Vagina (tissue), 2 donors: ENCODE data around the gene ESYT2. TPM values are rescaled to one million over a fixed set of nuclear protein-coding genes. Genes with fewer than 3 reads are reported as not detected.

ENCODE experiments used
- DNase-seq, 2 donors: peaks; one replicate each; pipeline ENCODE4 v3.0.0-alpha.2; 2017; ENCODE audit errors: extremely low spot score in 2 of 2
- H3K27ac ChIP-seq: fragments of 200-600 bp; sonication (generic); one replicate; pipeline ENCODE4 v1.5.1; 2019
- H3K27me3 ChIP-seq: fragments of 200-600 bp; sonication (generic); one replicate; pipeline ENCODE4 v1.5.1; 2019
- H3K36me3 ChIP-seq, 2 donors: fragments of 200-600 bp; sonication (generic); one replicate each; pipeline ENCODE4 v1.5.1; 2017 to 2019
- H3K4me1 ChIP-seq: fragments of 200-600 bp; sonication (generic); one replicate; pipeline ENCODE4 v1.5.1; 2019
- H3K4me3 ChIP-seq, 2 donors: fragments of 200-600 bp; sonication (generic); 1 replicate in 1 of 2; 2 replicates in 1 of 2; pipeline ENCODE4 v1.5.1; 2016 to 2019
- H3K9me3 ChIP-seq: fragments of 200-600 bp; sonication (generic); one replicate; pipeline ENCODE4 v1.5.1; 2019
- CTCF ChIP-seq, 3 experiments: fragments of 450-650 bp in 2 of 3; fragments of 200-600 bp in 1 of 3; sonication (generic) in 1 of 3; IDR thresholded peaks; one replicate each; pipeline ENCODE4 v1.5.1; 2017 to 2019; ENCODE audit warnings: antibody characterized with exemption in 3 of 3, mild to moderate bottlenecking in 2 of 3, moderate library complexity in 2 of 3
- POLR2A ChIP-seq, 2 donors: fragments of 450-650 bp; IDR thresholded peaks; one replicate each; pipeline ENCODE4 v1.6.1; 2017; ENCODE audit warnings: antibody characterized with exemption in 2 of 2, mild to moderate bottlenecking in 2 of 2, moderate library complexity in 2 of 2
- POLR2AphosphoS5 ChIP-seq, 2 donors: sonication (generic); formaldehyde crosslinking; IDR thresholded peaks; one replicate each; pipeline ENCODE4 v1.9.0; 2017; ENCODE audit warnings: antibody characterized with exemption in 2 of 2, mild to moderate bottlenecking in 2 of 2, low read depth in 1 of 2; ENCODE audit not compliant: insufficient read depth in 1 of 2
- intact Hi-C: fragments of 100-400 bp; cut with DNase I; formaldehyde crosslinking; loops from one replicate; pipeline ENCODE4 v1.15.1; 2023
- total RNA-seq: library from RNA; depleted of rRNA; stranded (reverse); fragments of >200 nt; gene quantifications from one replicate; pipeline ENCODE4 v1.2.3, GENCODE V29; 2016

Gene ESYT2
- total RNA-seq, 1 donor from 2014 or later = 82.5 TPM

- DNase-seq = no peak
- no peaks in the 10 kb centered on the region for H3K9me3 ChIP-seq
- H3K27me3 ChIP-seq = no peaks in the 10 kb centered on the region
- H3K36me3 ChIP-seq = no peaks in the 10 kb centered on the region
- H3K4me1 ChIP-seq = peaks cover 28% of the 10 kb centered on the region
- TF ChIP-seq POLR2A (IDR thresholded peaks at IDR 0.05) (no peak), POLR2AphosphoS5 (IDR thresholded peaks at IDR 0.05; ENCODE audit: insufficient read depth in 1 of 2, low read depth in 1 of 2) (no peak), CTCF (IDR thresholded peaks at IDR 0.05) (no peak)
- intact Hi-C loops = no loop called here
- no peak overlapping the region for H3K27ac ChIP-seq
- H3K4me3 ChIP-seq = no peak overlapping the region
Observed at GRCh38 chr7:158804335-158804734, 25.0 kb downstream of the ESYT2 start.

- no peak overlapping the region for H3K4me3 ChIP-seq
- H3K27ac ChIP-seq = no peak overlapping the region
- no peaks in the 10 kb centered on the region for H3K9me3 ChIP-seq
- TF ChIP-seq POLR2AphosphoS5 (IDR thresholded peaks at IDR 0.05; ENCODE audit: insufficient read depth in 1 of 2, low read depth in 1 of 2) (no peak), POLR2A (IDR thresholded peaks at IDR 0.05) (no peak), CTCF (IDR thresholded peaks at IDR 0.05) (no peak)
- intact Hi-C loops = no loop called here
- H3K27me3 ChIP-seq = no peaks in the 10 kb centered on the region
- DNase-seq = no peak
- no peaks in the 10 kb centered on the region for H3K36me3 ChIP-seq
- peaks cover 33% of the 10 kb centered on the region for H3K4me1 ChIP-seq
Observed at GRCh38 chr7:158803367-158803969, 25.8 kb downstream of the ESYT2 start.

GRCh38 chr7:158802535-158803366 is 26.6 kb downstream of the ESYT2 start:
- no peaks in the 10 kb centered on the region for H3K27me3 ChIP-seq
- no peaks in the 10 kb centered on the region for H3K9me3 ChIP-seq
- no peak overlapping the region for H3K4me3 ChIP-seq

GRCh38 chr7:158798741-158799140 is 30.6 kb downstream of the ESYT2 start:
- no peak overlapping the region for H3K4me3 ChIP-seq
- peaks cover 33% of the 10 kb centered on the region for H3K4me1 ChIP-seq
- no peak for DNase-seq
- H3K9me3 ChIP-seq = no peaks in the 10 kb centered on the region
- intact Hi-C loops = no loop called here
- H3K27me3 ChIP-seq = no peaks in the 10 kb centered on the region
- H3K36me3 ChIP-seq = peaks cover 0 to 32% of the 10 kb centered on the region in 2 donors
- TF ChIP-seq CTCF (IDR thresholded peaks at IDR 0.05) (no peak), POLR2A (IDR thresholded peaks at IDR 0.05) (no peak), POLR2AphosphoS5 (IDR thresholded peaks at IDR 0.05; ENCODE audit: insufficient read depth in 1 of 2, low read depth in 1 of 2) (no peak)
- H3K27ac ChIP-seq = no peak overlapping the region

More at GRCh38 chr7:158802535-158803366, 26.6 kb downstream of the ESYT2 start:
- peaks cover 33% of the 10 kb centered on the region for H3K4me1 ChIP-seq
- no peak for TF ChIP-seq POLR2A (IDR thresholded peaks at IDR 0.05)
- no peak for TF ChIP-seq POLR2AphosphoS5 (IDR thresholded peaks at IDR 0.05; ENCODE audit: insufficient read depth in 1 of 2, low read depth in 1 of 2)
- TF ChIP-seq CTCF (IDR thresholded peaks at IDR 0.05) = no peak
- intact Hi-C loops = no loop called here
- no peak overlapping the region for H3K27ac ChIP-seq
- no peaks in the 10 kb centered on the region for H3K36me3 ChIP-seq
- no peak for DNase-seq

GRCh38 chr7:158796667-158797066 is 32.6 kb downstream of the ESYT2 start:
- TF ChIP-seq POLR2A (IDR thresholded peaks at IDR 0.05) (no peak), POLR2AphosphoS5 (IDR thresholded peaks at IDR 0.05; ENCODE audit: insufficient read depth in 1 of 2, low read depth in 1 of 2) (no peak), CTCF (IDR thresholded peaks at IDR 0.05) (no peak)
- H3K9me3 ChIP-seq = no peaks in the 10 kb centered on the region
- peaks cover 0 to 45% of the 10 kb centered on the region in 2 donors for H3K36me3 ChIP-seq
- intact Hi-C loops = no loop called here
- no peak overlapping the region for H3K27ac ChIP-seq
- DNase-seq = no peak
- H3K27me3 ChIP-seq = no peaks in the 10 kb centered on the region
- H3K4me1 ChIP-seq = peaks cover 16% of the 10 kb centered on the region
- H3K4me3 ChIP-seq = no peak overlapping the region
